Gastrocnemius medialis (tissue), 4 donors: ENCODE data around the gene AFAP1. TPM values are rescaled to one million over a fixed set of nuclear protein-coding genes. Genes with fewer than 3 reads are reported as not detected.

Experiments used
- ATAC-seq, 2 donors: fragments of 150-250 bp; one replicate each; pipeline ENCODE4 v1.9.1; 2016
- DNase-seq, 2 donors: peaks; one replicate each; pipeline ENCODE4 v3.0.0-alpha.2; 2019
- H3K27ac ChIP-seq, 4 donors: fragments of 200-600 bp; sonication (generic); 1 replicate in 1 of 4; 2 replicates in 3 of 4; pipeline ENCODE4 v1.5.1; 2016 to 2018; ENCODE audit warnings: mild to moderate bottlenecking in 2 of 4, moderate library complexity in 1 of 4
- H3K27me3 ChIP-seq, 3 donors: fragments of 200-600 bp; sonication (generic) in 2 of 3; 1 replicate in 1 of 3; 2 replicates in 2 of 3; pipeline versions ENCODE4 v1.5.1 to v1.6.0; 2016 to 2019; ENCODE audit warnings: mild to moderate bottlenecking in 1 of 3, moderate library complexity in 1 of 3
- H3K36me3 ChIP-seq, 2 donors: fragments of 200-600 bp; sonication (generic) in 1 of 2; one replicate each; pipeline ENCODE4 v1.5.1; 2017 to 2018
- H3K4me1 ChIP-seq, 2 donors: fragments of 200-600 bp; sonication (generic) in 1 of 2; one replicate each; pipeline ENCODE4 v1.5.1; 2016 to 2017; ENCODE audit warnings: mild to moderate bottlenecking in 2 of 2
- H3K4me3 ChIP-seq, 4 donors: fragments of 200-600 bp; sonication (generic) in 3 of 4; 1 replicate in 1 of 4; 2 replicates in 3 of 4; pipeline ENCODE4 v1.5.1; 2016 to 2019; ENCODE audit warnings: mild to moderate bottlenecking in 2 of 4
- H3K9me3 ChIP-seq, 3 donors: fragments of 200-600 bp; sonication (generic) in 2 of 3; 1 replicate in 1 of 3; 2 replicates in 2 of 3; pipeline ENCODE4 v1.5.1; 2016 to 2019
- POLR2A ChIP-seq, 2 donors: fragments of 450-650 bp; IDR thresholded peaks; one replicate each; pipeline ENCODE4 v1.6.1; 2017; ENCODE audit warnings: antibody characterized with exemption in 2 of 2, mild to moderate bottlenecking in 2 of 2, moderate library complexity in 2 of 2
- in situ Hi-C, 4 donors: fragments of 200-750 bp; cut with MboI; loops; one replicate each; pipeline versions ENCODE4 v1.15.0 to v1.8.0; 2017; ENCODE audit warnings: low sequenced_read_pairs in 4 of 4
- intact Hi-C: fragments of 100-400 bp; cut with DNase I; formaldehyde crosslinking; loops from one replicate; pipeline ENCODE4 v1.15.1; 2023; ENCODE audit warnings: low total_unique reads
- total RNA-seq, 4 donors: library from RNA; depleted of rRNA; stranded (reverse); fragments of >200 nt; gene quantifications; one replicate each; pipeline versions ENCODE4 v1.1.0 to v1.2.3, GENCODE V29; 2016
- TF ChIP-seq, protein P1 (sequence below), 5 experiments: fragments of 450-650 bp in 3 of 5; fragments of 200-600 bp in 2 of 5; sonication (generic) in 2 of 5; IDR thresholded peaks in 4 of 5; conservative IDR thresholded peaks in 1 of 5; 1 replicate in 4 of 5; 2 replicates in 1 of 5; pipeline ENCODE4 v1.5.1; 2016 to 2019; ENCODE audit warnings: antibody characterized with exemption in 5 of 5, mild to moderate bottlenecking in 3 of 5, moderate library complexity in 3 of 5

The AFAP1 gene
- total RNA-seq, 4 donors from 2014 or later: 1.5 to 8.6 (median 3.5) TPM

DNA sequence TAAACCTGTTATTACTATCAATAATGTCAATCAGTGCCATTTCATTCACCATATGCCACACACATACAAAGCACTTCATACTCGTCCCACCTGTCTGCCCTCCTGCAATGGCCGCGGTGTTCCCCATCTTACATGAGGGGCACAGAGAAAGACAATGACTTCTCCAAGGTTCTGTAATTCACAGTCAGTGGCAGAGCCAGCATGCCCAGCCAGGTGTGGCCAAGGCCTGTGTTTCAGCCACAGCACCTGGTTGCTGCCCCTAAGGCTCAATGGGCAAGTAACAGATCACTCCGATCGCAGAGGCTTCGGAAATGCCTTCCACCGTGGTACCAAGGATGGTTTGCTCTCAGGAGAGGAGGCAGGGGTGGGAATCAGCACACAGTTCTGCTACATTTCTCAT, 10.9 kb downstream of the AFAP1 start:
- TF ChIP-seq POLR2A (IDR thresholded peaks at IDR 0.05): no peak
- TF ChIP-seq, protein P1, sequence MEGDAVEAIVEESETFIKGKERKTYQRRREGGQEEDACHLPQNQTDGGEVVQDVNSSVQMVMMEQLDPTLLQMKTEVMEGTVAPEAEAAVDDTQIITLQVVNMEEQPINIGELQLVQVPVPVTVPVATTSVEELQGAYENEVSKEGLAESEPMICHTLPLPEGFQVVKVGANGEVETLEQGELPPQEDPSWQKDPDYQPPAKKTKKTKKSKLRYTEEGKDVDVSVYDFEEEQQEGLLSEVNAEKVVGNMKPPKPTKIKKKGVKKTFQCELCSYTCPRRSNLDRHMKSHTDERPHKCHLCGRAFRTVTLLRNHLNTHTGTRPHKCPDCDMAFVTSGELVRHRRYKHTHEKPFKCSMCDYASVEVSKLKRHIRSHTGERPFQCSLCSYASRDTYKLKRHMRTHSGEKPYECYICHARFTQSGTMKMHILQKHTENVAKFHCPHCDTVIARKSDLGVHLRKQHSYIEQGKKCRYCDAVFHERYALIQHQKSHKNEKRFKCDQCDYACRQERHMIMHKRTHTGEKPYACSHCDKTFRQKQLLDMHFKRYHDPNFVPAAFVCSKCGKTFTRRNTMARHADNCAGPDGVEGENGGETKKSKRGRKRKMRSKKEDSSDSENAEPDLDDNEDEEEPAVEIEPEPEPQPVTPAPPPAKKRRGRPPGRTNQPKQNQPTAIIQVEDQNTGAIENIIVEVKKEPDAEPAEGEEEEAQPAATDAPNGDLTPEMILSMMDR (IDR thresholded peaks at IDR 0.05 in 4 of 5, conservative IDR thresholded peaks at IDR 0.05 in 1 of 5): no peak
- no peak overlapping the region for H3K4me3 ChIP-seq
- ATAC-seq (no peak), DNase-seq (no peak)
- no peaks in the 10 kb centered on the region for H3K9me3 ChIP-seq
- H3K36me3 ChIP-seq: no peaks in the 10 kb centered on the region
- no peaks in the 10 kb centered on the region for H3K27me3 ChIP-seq
- no peak overlapping the region for H3K27ac ChIP-seq
- peaks cover 0 to 3% of the 10 kb centered on the region in 2 donors for H3K4me1 ChIP-seq
- in situ Hi-C loops: loop anchor here in 2 of 4 donors (5.0 to 10.0 kb wide), 2 partner anchors 124 to 126 kb away; no protein-coding TSS in a partner anchor
- intact Hi-C loops: loop anchor here (1.0 kb wide), 1 partner anchor 124 kb away; no protein-coding TSS in a partner anchor

DNA sequence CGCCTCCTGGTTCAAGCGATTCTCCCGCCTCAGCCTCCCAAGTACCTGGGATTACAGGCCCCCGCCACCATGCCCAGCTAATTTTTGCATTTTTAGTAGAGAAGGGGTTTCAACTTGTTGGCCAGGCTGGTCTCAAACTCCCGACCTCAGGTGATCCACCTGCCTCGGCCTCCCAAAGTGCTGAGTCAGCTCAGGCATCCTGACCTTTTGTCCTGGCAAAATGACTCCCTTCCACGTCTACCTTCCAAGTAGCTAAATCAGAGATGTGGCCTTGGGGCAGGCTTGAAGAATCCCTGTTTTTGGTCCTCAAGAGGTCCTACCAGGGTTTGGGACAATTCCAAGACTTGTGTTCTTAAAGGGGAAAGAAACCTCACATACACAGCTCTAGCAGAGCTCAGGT, 12.8 kb downstream of the AFAP1 start:
- H3K27ac ChIP-seq: no peak overlapping the region
- DNase-seq: no peak
- intact Hi-C loops: no loop called here
- H3K27me3 ChIP-seq: no peaks in the 10 kb centered on the region
- TF ChIP-seq, protein P1 (IDR thresholded peaks at IDR 0.05 in 4 of 5, conservative IDR thresholded peaks at IDR 0.05 in 1 of 5): no peak
- no peak for TF ChIP-seq POLR2A (IDR thresholded peaks at IDR 0.05)
- H3K9me3 ChIP-seq: no peaks in the 10 kb centered on the region
- no peak overlapping the region for H3K4me3 ChIP-seq
- peaks cover 0 to 3% of the 10 kb centered on the region in 2 donors for H3K4me1 ChIP-seq
- in situ Hi-C loops: loop anchor here in 2 of 4 donors (5.0 to 10.0 kb wide), 2 partner anchors 122 to 125 kb away; no protein-coding TSS in a partner anchor
- ATAC-seq: no peak
- H3K36me3 ChIP-seq: no peaks in the 10 kb centered on the region

DNA sequence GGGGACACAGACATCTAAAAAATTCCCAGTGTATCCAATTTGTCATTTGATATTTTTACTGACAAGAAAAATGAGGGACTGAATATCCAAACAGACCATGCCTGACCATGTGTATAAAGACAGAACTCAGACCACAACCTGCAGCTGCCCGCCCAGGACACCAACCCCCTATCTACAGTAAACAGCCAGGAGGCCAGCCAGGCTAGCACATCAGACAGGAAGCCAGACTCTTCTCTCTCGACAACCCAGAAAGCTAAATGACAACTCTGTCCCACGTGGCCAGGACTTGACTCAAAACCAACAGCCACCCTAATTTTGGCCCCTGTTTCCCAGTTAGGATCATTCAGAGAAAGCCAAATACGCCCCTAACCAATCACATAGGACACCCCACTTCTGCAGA, 15.1 kb downstream of the AFAP1 start:
- ATAC-seq (no peak), DNase-seq (no peak)
- Histone ChIP-seq H3K27me3 (no peaks in the 10 kb centered on the region), H3K9me3 (no peaks in the 10 kb centered on the region), H3K4me3 (no peak overlapping the region), H3K36me3 (no peaks in the 10 kb centered on the region), H3K4me1 (peaks cover 0 to 3% of the 10 kb centered on the region in 2 donors), H3K27ac (no peak overlapping the region)
- in situ Hi-C loops (loop anchor here in 2 of 4 donors (5.0 to 10.0 kb wide), 2 partner anchors 120 to 122 kb away; no protein-coding TSS in a partner anchor), intact Hi-C loops (no loop called here)
- no peak for TF ChIP-seq POLR2A (IDR thresholded peaks at IDR 0.05)
- TF ChIP-seq, protein P1 (IDR thresholded peaks at IDR 0.05 in 4 of 5, conservative IDR thresholded peaks at IDR 0.05 in 1 of 5): no peak

DNA sequence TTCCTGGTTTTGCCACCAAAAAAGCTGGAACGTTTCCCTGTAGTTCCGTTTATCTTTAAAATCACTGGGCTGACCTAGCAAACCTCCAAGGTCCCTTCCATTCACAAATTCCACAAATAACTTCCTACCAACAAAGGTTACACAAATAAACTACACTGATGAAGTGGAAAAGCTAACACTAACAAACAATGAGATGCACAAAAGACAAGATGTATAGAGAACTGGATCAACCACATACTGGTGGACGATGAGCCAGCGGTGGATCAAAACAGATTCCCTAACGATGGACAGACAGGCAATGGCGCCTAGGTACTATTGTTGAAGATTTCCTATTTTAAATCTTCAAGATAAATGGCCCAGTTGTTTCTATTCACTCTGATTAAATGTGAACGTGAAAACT, 15.5 kb downstream of the AFAP1 start:
- intact Hi-C loops: no loop called here
- no peak for DNase-seq
- no peaks in the 10 kb centered on the region for H3K36me3 ChIP-seq
- H3K4me3 ChIP-seq: no peak overlapping the region
- H3K27me3 ChIP-seq: no peaks in the 10 kb centered on the region
- no peak overlapping the region for H3K27ac ChIP-seq
- no peaks in the 10 kb centered on the region for H3K9me3 ChIP-seq
- in situ Hi-C loops: loop anchor here in 2 of 4 donors (5.0 to 10.0 kb wide), 2 partner anchors 119 to 122 kb away; no protein-coding TSS in a partner anchor
- no peak for TF ChIP-seq POLR2A (IDR thresholded peaks at IDR 0.05)
- TF ChIP-seq, protein P1 (IDR thresholded peaks at IDR 0.05 in 4 of 5, conservative IDR thresholded peaks at IDR 0.05 in 1 of 5): no peak
- H3K4me1 ChIP-seq: peaks cover 0 to 3% of the 10 kb centered on the region in 2 donors
- ATAC-seq: no peak

DNA sequence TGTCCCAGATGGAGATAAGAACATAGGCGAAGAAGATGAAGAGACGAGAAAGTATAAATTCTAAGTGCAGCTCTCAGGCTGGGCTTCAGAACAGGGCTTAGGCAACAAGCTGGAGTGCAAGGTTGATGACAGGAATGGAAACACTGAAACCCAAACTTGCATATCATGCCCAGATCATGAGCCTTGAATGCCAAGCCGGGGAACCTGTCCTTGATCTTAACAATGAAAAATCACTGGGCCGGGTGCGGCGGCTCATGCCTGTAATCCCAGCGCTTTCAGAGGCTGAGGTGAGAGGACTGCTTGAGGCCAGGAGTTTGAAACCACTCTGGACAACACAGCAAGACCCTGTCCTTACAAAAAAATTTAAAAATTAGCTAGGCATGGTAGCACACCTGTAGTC, 17.2 kb downstream of the AFAP1 start:
- Histone ChIP-seq H3K27ac (no peak overlapping the region), H3K27me3 (no peaks in the 10 kb centered on the region), H3K9me3 (no peaks in the 10 kb centered on the region), H3K4me3 (no peak overlapping the region), H3K4me1 (no peaks in the 10 kb centered on the region), H3K36me3 (no peaks in the 10 kb centered on the region)
- intact Hi-C loops (no loop called here), in situ Hi-C loops (loop anchor here in 2 of 4 donors (5.0 to 10.0 kb wide), 2 partner anchors 118 to 120 kb away; no protein-coding TSS in a partner anchor)
- ATAC-seq: no peak
- TF ChIP-seq, protein P1 (IDR thresholded peaks at IDR 0.05 in 4 of 5, conservative IDR thresholded peaks at IDR 0.05 in 1 of 5): no peak
- TF ChIP-seq POLR2A (IDR thresholded peaks at IDR 0.05): no peak
- no peak for DNase-seq
